HG03135 (cell line): ENCODE data around the gene FUCA2.
"Not testable (repeated sequence)": the region's sequence is repeated elsewhere in the genome, so short reads cannot be mapped to it uniquely, and the experiment has no call there.

Source experiments
- ATAC-seq: cut with Tn5 transposase; IDR thresholded peaks from one replicate; pipeline ENCODE4 v1.9.1; 2021; ENCODE audit warnings: mild to moderate bottlenecking, moderate library complexity; ENCODE audit not compliant: unreplicated experiment

FUCA2 gene

DNA sequence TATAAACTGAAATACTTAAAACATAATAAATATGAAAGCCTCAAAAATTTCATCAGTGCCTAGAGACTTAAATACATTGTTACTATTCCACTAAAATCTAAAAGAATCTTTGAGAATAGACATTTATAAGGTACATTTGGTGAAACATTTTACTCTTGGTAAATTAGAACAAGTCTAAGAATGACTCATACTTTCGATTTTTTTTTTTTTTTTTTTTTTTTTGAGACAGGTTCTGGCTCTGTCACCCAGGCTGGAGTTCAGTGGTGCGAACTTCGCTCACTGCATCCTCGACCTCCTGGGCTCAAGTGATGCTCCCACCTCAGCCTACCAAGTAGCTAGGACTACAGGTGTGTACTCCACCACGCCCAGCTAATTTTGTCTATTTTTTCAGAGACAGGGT, 6.4 kb downstream of the FUCA2 start:
- ATAC-seq, result no peak

- ATAC-seq, result no peak
Observed at GRCh38 chr6:143504369-143504768, 7.2 kb downstream of the FUCA2 start.

DNA sequence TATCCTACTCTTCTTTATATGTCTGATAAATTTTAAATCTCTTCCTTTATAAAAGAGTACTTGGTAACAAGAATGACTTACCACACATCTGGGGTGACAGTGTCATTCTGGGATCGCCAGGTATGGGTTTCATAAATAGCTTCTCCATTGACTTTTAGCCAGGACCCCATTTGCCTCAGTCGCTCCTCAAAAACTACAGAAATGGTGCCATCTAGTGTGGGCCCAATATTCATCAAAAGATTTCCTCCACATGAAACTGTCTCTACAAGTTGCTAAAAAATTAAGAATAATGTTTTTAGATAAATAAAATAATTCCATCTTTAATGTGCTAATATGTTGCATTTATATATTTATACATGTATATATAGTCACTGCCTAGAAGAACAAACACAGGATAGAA, 9.7 kb downstream of the FUCA2 start:
- ATAC-seq, result no peak

DNA sequence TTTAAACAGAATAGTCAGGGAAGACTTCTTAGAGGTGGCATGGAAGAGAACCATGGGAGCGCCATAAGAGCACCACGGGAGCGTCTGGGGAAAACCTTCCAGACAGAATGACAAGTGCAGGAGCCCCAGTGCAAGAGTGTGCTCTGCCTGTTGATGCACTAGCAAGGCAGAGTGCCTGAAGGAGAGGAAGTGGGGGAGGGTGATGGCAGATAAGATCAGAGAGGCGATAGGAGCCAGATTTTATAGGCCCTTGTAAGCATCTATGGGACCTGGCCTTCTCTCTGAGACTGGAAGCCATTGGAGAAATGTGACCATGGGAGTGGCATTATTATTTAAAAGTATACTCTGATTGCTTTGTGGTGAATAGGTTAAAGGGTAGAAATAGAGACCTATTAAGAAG, 13.1 kb downstream of the FUCA2 start:
- ATAC-seq, result no peak

DNA sequence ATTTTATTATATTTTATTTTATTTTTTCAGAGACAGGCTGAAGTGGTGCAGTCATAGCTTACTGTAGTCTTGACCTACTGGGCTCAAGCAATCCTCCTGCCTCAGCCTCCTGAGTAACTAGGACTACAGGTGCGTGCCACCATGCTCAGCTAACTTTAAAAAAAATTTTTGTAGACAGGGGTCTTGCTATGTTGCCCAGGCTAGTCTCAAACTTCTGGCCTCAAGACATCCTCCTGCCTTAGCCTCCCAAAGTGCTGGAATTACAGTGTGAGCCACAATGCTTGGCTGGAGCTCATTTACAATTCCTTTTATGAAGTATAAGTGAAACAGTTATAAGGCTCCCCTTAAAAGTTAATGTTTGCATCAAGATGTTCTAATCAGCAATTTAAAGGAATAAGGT, 14.5 kb downstream of the FUCA2 start:
- no peak for ATAC-seq

DNA sequence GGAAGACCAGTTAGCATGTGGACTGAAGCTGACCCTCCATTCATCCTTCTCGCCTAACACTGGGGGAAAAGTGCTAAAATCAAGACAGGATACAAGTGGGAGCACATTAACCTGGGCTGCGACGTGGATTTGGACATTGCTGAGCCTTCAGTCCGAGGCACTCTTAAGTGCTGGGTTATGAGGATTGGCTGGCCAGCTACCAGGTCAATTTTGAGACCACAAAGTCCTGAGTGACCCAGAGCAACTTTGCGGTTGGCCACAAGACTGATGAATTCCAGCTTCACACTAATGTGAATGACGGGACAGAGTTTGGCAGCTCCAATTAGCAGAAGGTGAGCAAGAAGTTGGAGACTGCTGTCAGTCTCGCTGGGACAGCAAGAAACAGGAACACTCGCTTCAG, 20.7 kb downstream of the FUCA2 start:
- ATAC-seq, result no peak

DNA sequence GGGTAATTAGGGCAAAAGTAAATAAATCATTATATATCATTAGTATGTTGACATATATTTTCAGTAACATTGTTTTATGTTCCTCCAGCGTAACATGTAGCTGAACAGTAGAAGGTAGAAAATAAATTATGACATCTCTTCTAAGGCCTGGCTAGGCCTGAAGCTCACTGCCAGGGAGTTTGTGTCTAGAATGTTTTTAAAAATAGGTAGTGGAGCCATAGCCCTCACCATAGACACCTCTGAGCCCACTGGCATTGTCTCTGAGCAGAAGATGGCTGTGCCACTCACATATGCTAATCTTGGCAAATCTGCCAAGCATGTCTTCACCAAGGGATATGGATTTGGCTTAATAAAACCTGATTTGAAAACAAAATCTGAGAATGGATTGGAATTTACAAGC, 21.3 kb downstream of the FUCA2 start:
- no peak for ATAC-seq

- no peak for ATAC-seq
Observed at GRCh38 chr6:143486752-143487151, 24.8 kb downstream of the FUCA2 start.

DNA sequence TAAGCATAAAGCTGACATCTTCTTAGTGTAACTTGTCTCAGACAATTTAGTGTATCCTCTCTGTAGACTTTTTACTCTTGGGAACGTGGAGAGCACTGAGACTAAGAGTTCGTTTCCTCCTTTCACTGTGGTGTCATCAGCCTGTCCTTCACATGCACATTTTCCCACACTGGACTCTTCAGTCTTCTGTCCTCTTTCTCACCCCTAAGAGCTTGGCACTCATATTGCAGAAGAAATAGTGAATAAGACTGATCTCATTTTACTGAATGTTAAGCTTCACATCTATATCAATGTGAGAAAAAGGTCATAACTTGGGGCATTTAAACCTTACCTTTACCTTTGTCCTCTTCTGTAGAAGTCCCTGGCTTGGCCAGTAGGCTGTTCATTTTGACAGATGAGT, 25.6 kb downstream of the FUCA2 start:
- no peak for ATAC-seq

GRCh38 chr6:143482593-143482992, 28.9 kb downstream of the FUCA2 start:
- no peak for ATAC-seq

- no peak for ATAC-seq
Observed at GRCh38 chr6:143478479-143479062, 32.9 kb downstream of the FUCA2 start.

- ATAC-seq, result no peak
Observed at GRCh38 chr6:143476545-143476944, 35.0 kb downstream of the FUCA2 start.

- ATAC-seq, result no peak
Observed at GRCh38 chr6:143471822-143472221, 39.7 kb downstream of the FUCA2 start.

GRCh38 chr6:143468823-143469222, 42.7 kb downstream of the FUCA2 start:
- not testable (repeated sequence) for ATAC-seq

DNA sequence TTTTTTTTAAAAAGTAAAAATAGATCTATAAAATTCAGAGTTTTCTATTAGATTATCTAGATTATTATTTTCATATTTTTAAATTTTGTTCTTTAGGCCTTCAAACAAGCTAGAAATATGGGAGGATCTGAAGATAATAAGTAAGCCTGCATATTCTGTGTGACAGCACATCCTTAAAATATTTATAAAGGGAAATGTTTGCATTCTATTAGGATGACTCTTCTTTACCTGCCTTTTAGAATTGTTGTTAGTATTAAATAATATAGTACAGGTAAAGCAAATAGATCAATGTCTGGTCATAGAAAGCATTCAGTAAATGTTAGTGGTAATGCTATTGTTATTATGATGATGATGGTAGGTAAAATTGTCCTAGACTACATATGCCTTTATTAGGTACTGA, 43.5 kb downstream of the FUCA2 start:
- ATAC-seq, result no peak

GRCh38 chr6:143465546-143465945, 46.0 kb downstream of the FUCA2 start:
- no peak for ATAC-seq

GRCh38 chr6:143457563-143458359, 53.8 kb downstream of the FUCA2 start:
- ATAC-seq, result no peak

- no peak for ATAC-seq
Observed at GRCh38 chr6:143451531-143451930, 60.0 kb downstream of the FUCA2 start.

- peak; percentile 98 for ATAC-seq
Observed at GRCh38 chr6:143450453-143451371, 60.8 kb downstream of the FUCA2 start, which contains the start of the genes ADAT2 and PEX3. ADAT2 (minus strand) TSS chr6:143450695; CDS start chr6:143450658, 37 bp downstream. PEX3 (plus strand) TSS chr6:143450805; CDS start chr6:143451043, 238 bp downstream.

DNA sequence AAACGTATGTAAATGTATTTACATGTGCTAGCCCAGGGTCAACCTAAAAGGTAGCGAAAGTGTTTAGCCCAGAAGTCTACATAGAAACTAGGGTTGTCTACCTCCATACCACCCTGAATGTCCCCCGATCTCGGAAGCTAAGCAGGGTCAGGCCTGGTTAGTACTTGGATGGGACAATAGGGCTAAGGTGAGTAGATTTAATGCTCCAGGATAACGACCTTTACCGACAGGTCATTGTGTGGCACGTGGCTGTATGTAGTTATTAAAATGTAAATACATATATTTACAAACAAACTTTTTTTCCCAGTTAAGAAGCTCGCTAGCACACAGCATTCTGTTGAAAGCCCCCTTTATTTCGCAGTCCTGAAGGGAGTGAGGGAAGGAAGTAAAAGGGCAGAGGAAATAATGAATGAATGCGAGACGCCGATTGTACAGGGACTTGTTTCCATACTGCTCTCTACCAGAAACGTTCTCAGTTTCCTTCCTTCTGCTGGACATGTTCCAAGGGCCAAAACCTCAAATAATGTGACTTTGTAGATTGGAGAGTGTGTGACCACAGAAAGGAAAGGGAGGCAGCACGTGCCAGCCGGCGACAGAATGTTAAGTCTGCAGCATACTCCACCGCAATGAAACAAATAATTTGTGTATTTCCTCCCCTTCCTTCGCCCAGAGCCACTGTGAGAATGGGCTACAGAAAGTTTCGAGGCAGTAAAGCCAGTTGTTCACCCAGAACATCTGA, 61.6 kb downstream of the FUCA2 start:
- ATAC-seq, result peak; percentile 17
